Duodenal mucosa (tissue), 2 donors: ENCODE data around the gene SRCAP.

ENCODE experiments used
- H3K27ac ChIP-seq: one replicate; pipeline ENCODE4 v1.7.0; 2013; ENCODE audit warnings: low read depth, low read length
- H3K27me3 ChIP-seq, 2 donors: one replicate each; pipeline ENCODE4 v1.7.0; 2013; ENCODE audit warnings: low read length in 2 of 2, control low read depth in 1 of 2; ENCODE audit not compliant: insufficient read depth in 2 of 2, control insufficient read depth in 1 of 2
- H3K36me3 ChIP-seq, 2 donors: one replicate each; pipeline ENCODE4 v1.7.0; 2013; ENCODE audit warnings: low read length in 2 of 2, control low read depth in 1 of 2; ENCODE audit not compliant: insufficient read depth in 2 of 2, control insufficient read depth in 1 of 2
- H3K4me1 ChIP-seq, 2 donors: one replicate each; pipeline ENCODE4 v1.7.0; 2013; ENCODE audit warnings: low read length in 2 of 2, control low read depth in 1 of 2; ENCODE audit not compliant: insufficient read depth in 2 of 2, control insufficient read depth in 1 of 2
- H3K4me3 ChIP-seq, 2 donors: one replicate each; pipeline ENCODE4 v1.7.0; 2013; ENCODE audit warnings: low read length in 2 of 2, low read depth in 1 of 2
- H3K9ac ChIP-seq, 2 donors: one replicate each; pipeline ENCODE4 v1.7.0; 2013; ENCODE audit warnings: low read length in 2 of 2, low read depth in 1 of 2
- H3K9me3 ChIP-seq, 2 donors: one replicate each; pipeline ENCODE4 v1.7.0; 2013; ENCODE audit warnings: low read length in 2 of 2, control low read depth in 1 of 2; ENCODE audit not compliant: control insufficient read depth in 1 of 2

The SRCAP gene

DNA sequence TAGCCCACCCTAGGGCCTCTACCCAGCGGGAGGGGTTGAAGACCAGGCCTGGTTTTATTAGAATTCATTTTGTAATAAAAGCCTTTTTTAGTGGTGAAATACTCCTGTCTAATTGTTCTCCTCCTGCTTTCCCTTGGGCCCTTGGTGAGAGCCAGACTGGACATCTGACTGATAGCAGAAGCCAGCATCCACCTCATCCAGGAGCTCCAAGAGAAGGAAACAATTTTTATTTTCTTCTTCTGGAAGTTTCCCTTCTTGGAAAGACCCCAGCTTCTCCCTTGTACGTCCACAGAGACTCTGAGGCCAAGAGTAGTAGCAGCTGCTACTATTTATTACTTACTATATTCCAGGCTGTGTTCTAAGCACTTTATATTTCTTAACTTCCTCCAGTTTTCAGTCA is 45.2 kb downstream of the SRCAP start:
- Histone ChIP-seq H3K27ac (no peak overlapping the region), H3K36me3 (peaks cover 13 to 31% of the 10 kb centered on the region in 2 donors), H3K4me1 (peaks cover 41 to 48% of the 10 kb centered on the region in 2 donors)

GRCh38 chr16:30745082-30745481 is 46.1 kb downstream of the SRCAP start:
- no peak overlapping the region for H3K4me3 ChIP-seq
- peaks cover 32 to 40% of the 10 kb centered on the region in 2 donors for H3K4me1 ChIP-seq
- no peaks in the 10 kb centered on the region for H3K27me3 ChIP-seq
- no peaks in the 10 kb centered on the region for H3K9me3 ChIP-seq
- no peak overlapping the region for H3K9ac ChIP-seq
- peaks cover 13 to 25% of the 10 kb centered on the region in 2 donors for H3K36me3 ChIP-seq
- H3K27ac ChIP-seq: no peak overlapping the region

More for the DNA sequence above, 45.2 kb downstream of the SRCAP start:
- no peaks in the 10 kb centered on the region for H3K9me3 ChIP-seq
- no peak overlapping the region for H3K4me3 ChIP-seq
- no peaks in the 10 kb centered on the region for H3K27me3 ChIP-seq
- no peak overlapping the region for H3K9ac ChIP-seq

DNA sequence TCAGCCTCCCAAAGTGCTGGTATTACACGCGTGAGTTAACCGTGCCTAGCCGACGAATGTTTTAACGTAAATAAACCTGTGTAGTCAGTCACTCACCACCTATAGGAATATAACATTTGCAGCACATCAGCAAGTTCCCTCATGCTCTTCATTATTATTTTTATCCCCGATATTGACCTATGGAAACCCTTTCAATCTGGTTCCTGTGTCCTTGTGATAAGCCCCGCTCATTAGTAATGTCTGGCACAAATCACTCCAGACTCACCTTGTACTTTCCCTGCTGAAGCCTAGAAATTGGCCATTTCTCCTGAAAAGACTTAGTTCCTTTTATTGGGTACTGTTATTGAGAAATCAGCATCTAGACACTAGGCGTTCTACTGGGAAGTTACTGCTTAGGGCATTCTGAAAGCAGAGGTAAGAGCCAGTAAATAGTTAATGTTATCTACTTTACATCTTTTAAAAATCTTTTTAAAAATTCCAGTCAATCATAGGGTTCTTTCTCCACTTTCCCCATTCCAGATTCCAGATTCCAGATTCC is 47.7 kb downstream of the SRCAP start:
- no peak overlapping the region for H3K9ac ChIP-seq

DNA sequence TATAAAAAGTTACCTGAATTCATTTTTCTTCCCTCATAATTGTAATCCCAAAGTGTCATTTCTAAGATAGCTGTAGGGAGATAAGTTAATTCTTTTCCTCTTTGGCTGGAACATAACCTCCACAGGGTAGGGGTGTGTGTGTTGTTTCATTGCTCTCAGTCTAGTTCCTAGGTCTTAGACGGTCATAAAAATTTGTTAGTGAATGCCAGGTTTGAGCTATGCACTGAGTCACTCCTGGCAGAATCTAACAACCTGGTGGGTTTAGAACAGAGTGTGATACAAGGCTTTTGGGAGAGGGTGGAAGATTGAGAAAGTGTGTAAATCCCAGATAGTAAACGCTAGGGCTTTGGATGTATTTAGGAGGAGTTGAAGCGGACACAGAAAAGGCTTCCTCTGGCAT is 48.4 kb downstream of the SRCAP start:
- Histone ChIP-seq H3K27ac (peak overlapping the region; percentile 78), H3K36me3 (peaks cover 12 to 32% of the 10 kb centered on the region in 2 donors), H3K9me3 (no peaks in the 10 kb centered on the region), H3K4me3 (peak overlapping the region; percentile 66 to 78), H3K27me3 (no peaks in the 10 kb centered on the region), H3K4me1 (peaks cover 13 to 19% of the 10 kb centered on the region in 2 donors), H3K9ac (peak overlapping the region; percentile 61 to 64)

More for the DNA sequence above, 47.7 kb downstream of the SRCAP start:
- Histone ChIP-seq H3K27ac (no peak overlapping the region), H3K27me3 (no peaks in the 10 kb centered on the region), H3K4me1 (peaks cover 17 to 24% of the 10 kb centered on the region in 2 donors), H3K36me3 (peaks cover 15 to 34% of the 10 kb centered on the region in 2 donors), H3K9me3 (no peaks in the 10 kb centered on the region), H3K4me3 (no peak overlapping the region)

- peak within 1 kb of the TSS; percentile 66 to 82 for H3K4me3 ChIP-seq
- H3K9me3 ChIP-seq: no peaks in the 10 kb centered on the region
- peak within 1 kb of the TSS; percentile 78 for H3K27ac ChIP-seq
- peaks cover 13 to 19% of the 10 kb centered on the region in 2 donors for H3K4me1 ChIP-seq
- peak within 1 kb of the TSS; percentile 61 to 64 for H3K9ac ChIP-seq
- peaks cover 12 to 38% of the 10 kb centered on the region in 2 donors for H3K36me3 ChIP-seq
- H3K27me3 ChIP-seq: no peaks in the 10 kb centered on the region
Observed at GRCh38 chr16:30747799-30748633, 49.0 kb downstream of the SRCAP start, which contains the start of gene PHKG2. TSS of gene PHKG2 (plus strand) at chr16:30748425. CDS start at chr16:30748821, 396 bp downstream.

GRCh38 chr16:30748634-30749445 is 49.9 kb downstream of the SRCAP start:
- Histone ChIP-seq H3K9me3 (no peaks in the 10 kb centered on the region), H3K36me3 (peaks cover 13 to 41% of the 10 kb centered on the region in 2 donors), H3K9ac (peak overlapping the region in 1 of 2 donors; percentile 49), H3K4me3 (peak overlapping the region; percentile 66 to 82), H3K4me1 (peaks cover 13 to 19% of the 10 kb centered on the region in 2 donors), H3K27me3 (no peaks in the 10 kb centered on the region), H3K27ac (no peak overlapping the region)

DNA sequence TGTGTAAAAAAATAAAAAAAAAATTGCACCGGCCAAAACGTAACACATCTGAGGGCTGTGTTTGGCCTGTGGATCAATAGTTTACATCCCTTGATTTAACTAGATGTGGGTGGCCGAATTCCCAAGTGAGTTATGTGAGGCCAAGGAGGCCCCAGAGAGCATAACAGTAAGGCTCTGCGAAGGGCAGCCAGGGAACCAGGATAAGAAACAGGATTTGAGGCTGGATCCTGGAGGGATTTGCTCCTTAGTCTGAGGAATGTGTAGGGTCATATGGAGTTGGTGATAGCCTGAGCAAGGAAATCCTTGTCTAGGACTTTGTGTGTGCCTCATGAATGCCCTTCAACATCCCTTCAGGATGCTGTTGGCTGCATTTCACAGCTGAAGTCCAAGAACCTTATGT is 51.2 kb downstream of the SRCAP start:
- Histone ChIP-seq H3K4me1 (peaks cover 13 to 24% of the 10 kb centered on the region in 2 donors), H3K9ac (no peak overlapping the region), H3K36me3 (peaks cover 12 to 30% of the 10 kb centered on the region in 2 donors), H3K27me3 (no peaks in the 10 kb centered on the region), H3K9me3 (no peaks in the 10 kb centered on the region), H3K4me3 (no peak overlapping the region), H3K27ac (no peak overlapping the region)

- Histone ChIP-seq H3K4me1 (peaks cover 13 to 20% of the 10 kb centered on the region in 2 donors), H3K27me3 (no peaks in the 10 kb centered on the region), H3K27ac (no peak overlapping the region), H3K4me3 (no peak overlapping the region), H3K36me3 (peaks cover 12 to 31% of the 10 kb centered on the region in 2 donors), H3K9ac (no peak overlapping the region), H3K9me3 (no peaks in the 10 kb centered on the region)
Observed at GRCh38 chr16:30750876-30751465, 52.0 kb downstream of the SRCAP start.

DNA sequence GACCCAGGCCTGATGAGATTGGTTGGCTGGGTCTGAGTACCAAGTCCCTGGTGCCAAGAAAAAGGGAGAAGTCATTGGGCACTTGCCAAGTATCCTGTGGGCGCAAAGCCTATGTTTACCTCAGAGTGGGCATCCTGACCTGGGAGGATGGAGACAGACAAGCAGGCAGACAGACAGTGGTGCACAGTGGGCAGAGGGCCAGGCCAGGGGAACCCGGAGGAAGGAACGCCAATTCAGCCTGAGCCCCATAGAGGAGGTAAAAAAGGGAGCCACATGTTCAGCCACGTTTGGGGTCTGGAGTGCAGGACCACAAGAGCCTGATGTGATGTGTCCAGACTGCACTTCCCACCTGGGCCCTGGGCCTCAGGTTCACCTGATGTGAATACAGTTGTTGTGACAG is 54.6 kb downstream of the SRCAP start:
- peaks cover 21 to 47% of the 10 kb centered on the region in 2 donors for H3K36me3 ChIP-seq
- H3K4me3 ChIP-seq: no peak overlapping the region
- no peaks in the 10 kb centered on the region for H3K27me3 ChIP-seq
- H3K27ac ChIP-seq: no peak overlapping the region
- H3K9me3 ChIP-seq: no peaks in the 10 kb centered on the region
- H3K4me1 ChIP-seq: peaks cover under 1 to 6% of the 10 kb centered on the region in 2 donors
- H3K9ac ChIP-seq: no peak overlapping the region
